Naive thymus-derived CD4-positive, alpha-beta T cell (primary cell): ENCODE measurements around the gene HOXA5. TPM values are rescaled to one million over a fixed set of nuclear protein-coding genes. Genes with fewer than 3 reads are reported as not detected.

Experiments used
- ATAC-seq: fragments of 150-1000 bp; cut with Tn5 transposase; 2 replicates; pipeline ENCODE4 v1.10.0; 2021; ENCODE audit warnings: mild to moderate bottlenecking, moderate library complexity
- CTCF ChIA-PET: fragments of 350-600 bp; sonication (Branson Sonifier 250); formaldehyde crosslinking; loops from one replicate; lab custom pipeline; 2021; ENCODE audit warnings: antibody characterized with exemption; lab: Charles Lee
- POLR2A ChIA-PET: fragments of 350-600 bp; sonication (Branson Sonifier 250); formaldehyde crosslinking; loops from one replicate; lab custom pipeline; 2021; ENCODE audit warnings: antibody characterized with exemption, inconsistent platforms; lab: Charles Lee
- DNase-seq, 9 donors: peaks; one replicate each; pipeline versions ENCODE4 v3.0.0 to v3.0.0-alpha.2; 2020 to 2022; ENCODE audit warnings: mixed read lengths in 1 of 9
- H3K27ac ChIP-seq: one replicate; pipeline ENCODE4 v1.7.0; 2013; ENCODE audit warnings: mild to moderate bottlenecking, low read depth, low read length, moderate library complexity
- H3K27me3 ChIP-seq, 2 donors: one replicate each; pipeline ENCODE4 v1.7.0; 2013; ENCODE audit warnings: low read length in 2 of 2, mild to moderate bottlenecking in 2 of 2, moderate library complexity in 2 of 2; ENCODE audit not compliant: control insufficient read depth in 2 of 2, insufficient read depth in 2 of 2
- H3K36me3 ChIP-seq, 3 experiments: 1 replicate in 2 of 3; 2 replicates in 1 of 3; pipeline ENCODE4 v1.7.0; 2013; ENCODE audit warnings: low read length in 3 of 3, mild to moderate bottlenecking in 3 of 3, moderate library complexity in 1 of 3; ENCODE audit not compliant: insufficient read depth in 3 of 3, control insufficient read depth in 2 of 3
- H3K4me1 ChIP-seq, 2 donors: one replicate each; pipeline ENCODE4 v1.7.0; 2013; ENCODE audit warnings: low read length in 2 of 2, mild to moderate bottlenecking in 2 of 2, moderate library complexity in 1 of 2; ENCODE audit not compliant: control insufficient read depth in 2 of 2, insufficient read depth in 2 of 2
- H3K4me3 ChIP-seq: 2 replicates; pipeline ENCODE4 v1.7.0; 2013; ENCODE audit warnings: mild to moderate bottlenecking, low read length
- H3K9me3 ChIP-seq, 3 experiments: 1 replicate in 2 of 3; 2 replicates in 1 of 3; pipeline ENCODE4 v1.7.0; 2013; ENCODE audit warnings: low read length in 3 of 3; ENCODE audit not compliant: control insufficient read depth in 2 of 3
- H3K27ac Mint-ChIP-seq, 9 donors: one replicate each; pipeline ENCODE4 v1.8.0; 2020 to 2022; ENCODE audit warnings: mixed read lengths in 9 of 9, mild to moderate bottlenecking in 8 of 9, moderate library complexity in 5 of 9, inconsistent platforms in 2 of 9
- H3K27me3 Mint-ChIP-seq, 5 donors: one replicate each; pipeline ENCODE4 v1.8.0; 2021 to 2022; ENCODE audit warnings: mixed read lengths in 5 of 5, mild to moderate bottlenecking in 1 of 5
- H3K36me3 Mint-ChIP-seq, 5 donors: one replicate each; pipeline ENCODE4 v1.8.0; 2020 to 2022; ENCODE audit warnings: mixed read lengths in 5 of 5, mild to moderate bottlenecking in 3 of 5, inconsistent platforms in 1 of 5
- H3K4me1 Mint-ChIP-seq, 7 donors: one replicate each; pipeline ENCODE4 v1.8.0; 2020 to 2022; ENCODE audit warnings: mixed read lengths in 7 of 7, mild to moderate bottlenecking in 3 of 7, inconsistent platforms in 1 of 7
- H3K4me3 Mint-ChIP-seq, 10 donors: one replicate each; pipeline ENCODE4 v1.8.0; 2020 to 2022; ENCODE audit warnings: mild to moderate bottlenecking in 10 of 10, mixed read lengths in 10 of 10, moderate library complexity in 6 of 10, inconsistent platforms in 2 of 10
- H3K9me3 Mint-ChIP-seq, 11 donors: one replicate each; pipeline ENCODE4 v1.8.0; 2020 to 2022; ENCODE audit warnings: mixed read lengths in 11 of 11, mild to moderate bottlenecking in 4 of 11, inconsistent platforms in 1 of 11, moderate library complexity in 1 of 11
- intact Hi-C, 2 donors: fragments of 100-400 bp; cut with micrococcal nuclease; formaldehyde crosslinking; loops; one replicate each; pipeline ENCODE4 v1.15.1; 2023
- polyA plus RNA-seq, 2 donors: library from polyadenylated mRNA; unstranded; fragments of 300-500 nt; fragmentation: Illumina TruSeq; gene quantifications; one replicate each; pipeline ENCODE4 v1.2.3, GENCODE V29; 2021
- total RNA-seq, 6 experiments: library from RNA in 5 of 6; stranded (reverse) in 5 of 6; gene quantifications; 1 replicate in 5 of 6; 2 replicates in 1 of 6; pipeline ENCODE4 v1.2.3 and lab custom pipeline; 2021 to 2026

HOXA5 gene
- total and polyA plus RNA-seq, 7 experiments from 2014 or later: 0.88 to 2.2 TPM; not detected in 5

DNA sequence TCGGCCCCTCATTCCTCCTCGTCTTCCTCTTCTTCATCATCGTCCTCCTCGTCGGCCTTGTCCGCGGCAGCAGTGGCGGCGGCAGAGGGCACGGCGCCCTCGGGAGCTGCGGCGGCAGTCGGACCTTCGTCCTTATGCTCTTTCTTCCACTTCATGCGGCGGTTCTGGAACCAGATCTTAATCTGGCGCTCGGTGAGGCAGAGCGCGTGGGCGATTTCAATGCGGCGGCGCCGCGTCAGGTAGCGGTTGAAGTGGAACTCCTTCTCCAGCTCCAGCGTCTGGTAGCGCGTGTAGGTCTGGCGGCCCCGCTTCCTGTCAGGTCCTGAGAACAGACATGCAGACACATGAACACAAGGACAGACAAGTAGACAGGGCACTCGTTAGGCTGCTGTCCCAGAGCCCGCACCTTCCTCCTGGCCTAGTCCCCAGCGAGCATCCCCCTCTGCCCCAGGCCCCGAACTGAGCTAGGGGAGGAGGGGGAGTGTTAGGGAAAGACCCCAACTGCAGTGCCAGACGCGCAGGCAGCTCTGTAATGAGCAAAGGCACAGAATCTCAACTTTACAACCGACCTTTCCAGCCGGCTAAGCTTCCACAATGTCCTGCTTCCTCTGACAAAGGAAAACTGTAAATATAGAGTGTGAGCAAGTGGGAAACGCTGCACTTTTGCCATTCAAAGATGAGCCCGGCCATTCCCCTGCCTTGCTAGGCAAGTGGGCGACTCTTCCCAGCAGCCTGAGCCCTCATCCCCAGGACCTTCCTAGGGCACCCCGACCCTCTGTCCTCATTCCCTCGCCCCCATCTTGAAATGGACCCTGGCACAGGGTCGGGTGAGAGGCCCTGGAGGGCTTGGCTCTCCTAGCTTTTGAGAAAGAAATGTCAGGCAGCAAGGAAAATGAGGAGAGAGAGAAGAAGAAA is 11.7 kb upstream of the HOXA5 start:
- Mint-ChIP-seq H3K27me3 (peaks cover 78 to 96% (median 91%) of the 10 kb centered on the region in 5 donors), H3K27ac (peak overlapping the region in 5 of 9 donors; percentile 12 to 87 (median 86)), H3K4me3 (peak overlapping the region; percentile 23 to 92 (median 72)), H3K4me1 (peaks cover 25 to 78% (median 59%) of the 10 kb centered on the region in 7 donors), H3K9me3 (peaks cover 0 to 7% (median 0%) of the 10 kb centered on the region in 11 donors), H3K36me3 (peaks cover 0 to 3% (median 0%) of the 10 kb centered on the region in 5 donors)
- Histone ChIP-seq H3K36me3 (no peaks in the 10 kb centered on the region), H3K27me3 (peaks cover 70 to 90% of the 10 kb centered on the region in 2 donors), H3K9me3 (no peaks in the 10 kb centered on the region), H3K4me3 (no peak overlapping the region), H3K4me1 (peaks cover 42 to 55% of the 10 kb centered on the region in 2 donors), H3K27ac (no peak overlapping the region)
- POLR2A ChIA-PET: no interaction called here
- CTCF ChIA-PET: interaction anchor here (1.5 kb wide), 1 partner anchor 25 kb away, joined by 3 read pairs; no protein-coding TSS in a partner anchor
- intact Hi-C loops: loop anchor here (5.0 kb wide), 3 partner anchors 32 to 953 kb away; partner anchors contain the start of genes HOXA11 (in 2 of the 2), CBX3 (in 1 of the 2), HNRNPA2B1 (in 1 of the 2) and HOXA1 (in 1 of the 2)
- DNase-seq: peak in 2 of 9 donors; percentile 28 to 34
- no peak for ATAC-seq

DNA sequence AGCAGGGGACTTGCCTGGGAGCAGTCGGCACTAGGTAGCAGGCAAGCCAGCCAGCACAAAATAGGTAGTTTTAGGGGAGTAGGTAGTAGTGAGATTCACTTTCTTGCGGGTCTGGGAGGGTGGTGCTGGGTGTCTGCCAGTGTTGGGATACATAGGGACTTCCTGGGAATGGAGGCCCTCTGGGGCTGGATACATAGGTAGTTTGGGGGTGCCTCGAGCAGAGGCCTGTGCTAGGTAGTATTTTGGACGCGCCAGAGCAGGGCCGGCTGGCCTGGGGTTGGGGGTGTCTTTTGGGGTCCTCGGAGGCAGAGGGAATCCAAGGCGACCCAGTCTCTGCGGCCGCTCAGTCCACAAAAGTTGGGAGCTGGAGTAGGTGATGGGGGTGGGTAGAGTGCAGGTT is 10.9 kb upstream of the HOXA5 start:
- ATAC-seq (no peak), DNase-seq (no peak)
- Mint-ChIP-seq H3K4me3 (peak overlapping the region in 7 of 10 donors; percentile 23 to 92 (median 75)), H3K27me3 (peaks cover 78 to 96% (median 91%) of the 10 kb centered on the region in 5 donors), H3K27ac (peak overlapping the region in 4 of 9 donors; percentile 1 to 74 (median 32)), H3K9me3 (peaks cover 0 to 7% (median 0%) of the 10 kb centered on the region in 11 donors), H3K4me1 (peaks cover 24 to 71% (median 52%) of the 10 kb centered on the region in 7 donors), H3K36me3 (peaks cover 0 to 3% (median 0%) of the 10 kb centered on the region in 5 donors)
- POLR2A ChIA-PET: interaction anchor here (1.2 kb wide), 1 partner anchor 18 kb away, joined by 4 read pairs; no protein-coding TSS in a partner anchor
- intact Hi-C loops: loop anchor here (5.0 kb wide), 1 partner anchor 33 kb away; the partner anchor contains the start of gene HOXA11 (in 2 of the 2)
- Histone ChIP-seq H3K27ac (no peak overlapping the region), H3K4me3 (no peak overlapping the region), H3K9me3 (no peaks in the 10 kb centered on the region), H3K27me3 (peaks cover 65 to 85% of the 10 kb centered on the region in 2 donors), H3K4me1 (peaks cover 43 to 51% of the 10 kb centered on the region in 2 donors), H3K36me3 (no peaks in the 10 kb centered on the region)
- CTCF ChIA-PET: interaction anchor here (1.2 to 1.5 kb wide), 2 partner anchors 14 to 25 kb away, joined by 3 read pairs; no protein-coding TSS in a partner anchor

DNA sequence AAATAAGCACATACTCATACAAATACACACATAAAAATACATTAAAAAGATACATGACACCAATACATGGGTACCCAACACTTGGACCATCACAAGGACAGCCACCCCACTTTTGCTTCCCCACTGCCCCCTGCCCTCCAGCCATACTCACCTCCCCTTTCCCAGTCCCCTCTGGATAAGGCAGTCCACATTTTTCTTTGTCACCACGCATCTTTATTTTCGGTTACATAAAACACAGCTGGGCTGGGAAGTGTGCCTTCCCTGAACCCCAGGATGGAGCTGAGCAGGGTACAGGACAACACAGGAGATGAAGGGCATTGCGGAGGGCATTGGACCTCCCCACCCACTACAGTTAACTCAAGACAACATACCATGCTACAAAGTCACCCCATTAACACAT is 10.0 kb upstream of the HOXA5 start:
- H3K27ac ChIP-seq: no peak overlapping the region
- ChIA-PET POLR2A (interaction anchor here (1.2 kb wide), 1 partner anchor 19 kb away, joined by 4 read pairs; no protein-coding TSS in a partner anchor), CTCF (interaction anchor here (1.2 kb wide), 1 partner anchor 15 kb away, joined by 3 read pairs; no protein-coding TSS in a partner anchor)
- H3K4me1 ChIP-seq: peaks cover 43 to 51% of the 10 kb centered on the region in 2 donors
- H3K27me3 ChIP-seq: peaks cover 59 to 78% of the 10 kb centered on the region in 2 donors
- H3K9me3 Mint-ChIP-seq: peaks cover 0 to 7% (median 0%) of the 10 kb centered on the region in 11 donors
- intact Hi-C loops: loop anchor here (5.0 kb wide), 1 partner anchor 34 kb away; the partner anchor contains the start of gene HOXA11 (in 2 of the 2)
- H3K27me3 Mint-ChIP-seq: peaks cover 73 to 96% (median 90%) of the 10 kb centered on the region in 5 donors
- peaks cover 24 to 68% (median 49%) of the 10 kb centered on the region in 7 donors for H3K4me1 Mint-ChIP-seq
- H3K27ac Mint-ChIP-seq: peak overlapping the region in 4 of 9 donors; percentile 1 to 48 (median 27)
- no peak overlapping the region for H3K4me3 ChIP-seq
- H3K4me3 Mint-ChIP-seq: peak overlapping the region in 5 of 10 donors; percentile 3 to 92 (median 28)
- DNase-seq (no peak), ATAC-seq (no peak)
- H3K9me3 ChIP-seq: no peaks in the 10 kb centered on the region
- no peaks in the 10 kb centered on the region for H3K36me3 ChIP-seq
- H3K36me3 Mint-ChIP-seq: peaks cover 0 to 3% (median 0%) of the 10 kb centered on the region in 5 donors

DNA sequence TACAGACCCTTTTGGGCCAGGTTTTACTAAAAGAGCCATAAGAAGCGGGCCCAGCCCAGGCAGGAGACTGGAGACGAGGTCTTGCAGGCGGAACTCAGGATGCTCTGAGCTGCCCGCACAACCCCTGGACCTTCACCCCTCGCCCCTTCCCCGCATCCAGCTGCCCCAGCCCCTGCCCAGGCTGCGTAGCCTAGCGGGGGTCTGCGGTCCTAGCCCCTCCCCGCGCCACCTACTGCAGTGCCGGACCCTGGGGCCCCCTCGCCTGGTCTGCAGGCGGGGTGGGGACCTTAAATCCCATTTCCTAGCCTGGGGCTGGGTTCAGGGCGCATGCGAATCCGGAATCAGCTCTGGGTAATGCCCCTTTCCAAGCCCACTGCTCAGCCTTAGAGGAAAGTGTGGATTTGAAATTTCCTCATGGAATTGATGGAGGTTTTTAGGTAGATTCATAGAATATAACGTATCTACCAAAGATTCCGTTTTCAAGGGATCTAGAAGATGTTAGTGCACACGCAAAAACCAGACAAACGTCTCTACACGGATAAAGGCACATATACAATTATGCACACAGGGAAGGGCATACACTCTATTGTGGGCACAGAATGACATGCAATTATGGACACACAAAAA is 9.4 kb upstream of the HOXA5 start:
- ATAC-seq (no peak), DNase-seq (no peak)
- H3K4me1 Mint-ChIP-seq: peaks cover 24 to 68% (median 49%) of the 10 kb centered on the region in 7 donors
- Histone ChIP-seq H3K4me1 (peaks cover 40 to 52% of the 10 kb centered on the region in 2 donors), H3K4me3 (no peak overlapping the region), H3K27ac (no peak overlapping the region), H3K36me3 (no peaks in the 10 kb centered on the region), H3K27me3 (peaks cover 59 to 79% of the 10 kb centered on the region in 2 donors), H3K9me3 (no peaks in the 10 kb centered on the region)
- H3K27me3 Mint-ChIP-seq: peaks cover 73 to 96% (median 90%) of the 10 kb centered on the region in 5 donors
- H3K27ac Mint-ChIP-seq: peak overlapping the region in 1 of 9 donors; percentile 48
- CTCF ChIA-PET: interaction anchor here (1.3 kb wide), 1 partner anchor 10 kb away, joined by 4 read pairs; no protein-coding TSS in a partner anchor
- POLR2A ChIA-PET: no interaction called here
- peaks cover 0 to 7% (median 0%) of the 10 kb centered on the region in 11 donors for H3K9me3 Mint-ChIP-seq
- peaks cover 0 to 3% (median 0%) of the 10 kb centered on the region in 5 donors for H3K36me3 Mint-ChIP-seq
- H3K4me3 Mint-ChIP-seq: peak overlapping the region in 3 of 10 donors; percentile 28 to 80 (median 76)
- intact Hi-C loops: loop anchor here (5.0 kb wide), 1 partner anchor 34 kb away; the partner anchor contains the start of gene HOXA11 (in 2 of the 2)

DNA sequence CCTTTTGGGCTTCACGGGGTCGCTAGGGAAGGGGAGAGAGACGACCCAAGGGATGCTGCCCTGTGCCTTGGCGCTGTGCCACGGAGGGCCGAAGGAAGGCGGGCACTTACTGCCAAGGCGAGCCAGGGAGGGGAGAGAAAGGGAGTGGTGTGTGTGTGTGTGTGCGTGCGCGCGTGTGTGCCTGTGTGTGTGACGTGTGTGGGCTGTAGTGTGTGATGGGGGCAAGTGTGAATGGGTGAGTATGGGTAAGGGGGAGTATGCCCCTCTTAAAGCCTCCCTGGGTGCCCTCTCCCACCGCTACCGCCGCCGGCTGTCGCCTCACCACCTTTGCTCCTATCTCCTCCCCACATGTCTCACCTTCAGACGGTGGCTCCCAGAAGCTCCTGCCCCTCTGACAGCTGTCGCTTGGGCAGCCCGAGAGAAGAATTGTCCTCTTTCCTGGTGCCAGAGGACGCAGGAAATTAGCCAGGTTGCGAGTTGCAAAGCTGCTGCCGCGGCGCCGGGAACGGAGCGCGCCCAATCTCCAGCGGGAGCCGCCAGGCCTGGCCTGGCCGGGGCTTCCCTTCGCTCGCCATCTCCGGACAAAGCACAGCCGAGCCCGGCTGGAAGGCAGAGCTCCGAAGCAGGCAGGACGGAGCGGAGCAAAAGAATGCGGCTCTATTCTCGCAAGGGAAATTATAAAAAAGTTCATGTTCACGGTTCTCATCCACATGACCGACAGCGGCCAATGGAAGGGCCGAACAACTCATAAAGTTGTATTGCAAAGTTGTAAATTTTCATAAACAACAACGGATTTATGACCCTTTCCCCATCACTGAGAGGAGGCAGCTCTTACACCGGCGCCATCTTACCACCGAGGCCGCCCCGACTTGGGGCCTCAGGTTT is 8.7 kb upstream of the HOXA5 start, which contains the start of gene HOXA3:
TSS of gene HOXA3 (minus strand) at position 653 of the 885 bp plus-strand sequence. CDS start 41,943 bp downstream, outside the sequence.
- Mint-ChIP-seq H3K27me3 (peaks cover 70 to 93% (median 86%) of the 10 kb centered on the region in 5 donors), H3K4me1 (peaks cover 21 to 67% (median 49%) of the 10 kb centered on the region in 7 donors), H3K36me3 (peaks cover 0 to 3% (median 0%) of the 10 kb centered on the region in 5 donors), H3K4me3 (peak within 1 kb of the TSS; percentile 47 to 80 (median 77)), H3K27ac (peak within 1 kb of the TSS in 3 of 9 donors; percentile 2 to 79 (median 69)), H3K9me3 (peaks cover 0 to 5% (median 0%) of the 10 kb centered on the region in 11 donors)
- Histone ChIP-seq H3K9me3 (no peaks in the 10 kb centered on the region), H3K4me3 (no peak within 1 kb of the TSS), H3K27ac (no peak within 1 kb of the TSS), H3K4me1 (peaks cover 39 to 52% of the 10 kb centered on the region in 2 donors), H3K36me3 (no peaks in the 10 kb centered on the region), H3K27me3 (peaks cover 59 to 71% of the 10 kb centered on the region in 2 donors)
- intact Hi-C loops: loop anchor here (2.0 to 5.0 kb wide), 2 partner anchors 35 to 53 kb away; partner anchors contain the start of gene HOXA11 (in 2 of the 2)
- peak in 1 of 9 donors; percentile 21 for DNase-seq
- ATAC-seq: no peak
- ChIA-PET POLR2A (no interaction called here), CTCF (interaction anchor here (1.3 to 4.2 kb wide), 2 partner anchors 10 to 11 kb away, joined by 4 to 42 read pairs; no protein-coding TSS in a partner anchor)
